K562 (cell line): ENCODE results near the gene LGR6. TPM values are rescaled to one million over a fixed set of nuclear protein-coding genes. Genes with fewer than 3 reads are reported as not detected.

Experiments
- ATAC-seq: fragments of 200-7000 bp; cut with Tn5 transposase; 3 replicates; pipeline ENCODE4 v1.9.1; 2020; ENCODE audit warnings: moderate library complexity
- BruUV-seq: library from RNA; stranded (reverse); fragments of 400-500 nt; replicated peaks from 2 replicates; lab custom pipeline; 2021; lab: Mats Ljungman, UMichigan
- CTCF ChIA-PET: fragments of 300-600 bp; formaldehyde crosslinking; extraction: SDS; loops from one replicate; lab custom pipeline; 2021; ENCODE audit warnings: low intra/inter-chr PET ratio; lab: Yijun Ruan, JAX
- POLR2A ChIA-PET: fragments of 300-600, 350-650 bp; sonication (Branson Sonifier 250); formaldehyde crosslinking; extraction: SDS; loops from one replicate; lab custom pipeline; 2021; ENCODE audit warnings: antibody characterized with exemption, inconsistent platforms; lab: Yijun Ruan, JAX
- DNase-seq, 4 experiments: peaks; one replicate each; pipeline versions ENCODE4 v3.0.0 to v3.0.0-alpha.2; 2011 to 2018; ENCODE audit warnings: low spot score in 3 of 4, mixed read lengths in 3 of 4; ENCODE audit errors: extremely low read depth in 1 of 4
- FAIRE-seq: peaks from 2 replicates; lab custom pipeline; 2011; peaks lifted over from hg19 to GRCh38; lab: Jason Lieb, UNC
- H2AFZ ChIP-seq: 2 replicates; pipeline ENCODE4 v1.6.0; 2011; ENCODE audit warnings: low read depth, low read length, control low read depth, inconsistent platforms
- H3K27ac ChIP-seq: fragments of 200-600 bp; 3 replicates; pipeline ENCODE4 v1.8.0; 2011; ENCODE audit warnings: low read depth, mild to moderate bottlenecking, control low read depth, inconsistent platforms, low read length, moderate library complexity, mixed read lengths; ENCODE audit errors: extremely low read depth
- H3K27me3 ChIP-seq, 2 experiments: fragments of 300-600 bp in 1 of 2; 2 replicates in 1 of 2; 3 replicates in 1 of 2; pipeline versions ENCODE4 v1.6.0 to v1.8.0; 2011; ENCODE audit warnings: inconsistent platforms in 2 of 2, low read length in 2 of 2, mild to moderate bottlenecking in 1 of 2, mixed read lengths in 1 of 2, moderate library complexity in 1 of 2; ENCODE audit not compliant: control insufficient read depth in 2 of 2, insufficient read depth in 2 of 2
- H3K36me3 ChIP-seq: fragments of 300-600 bp; 3 replicates; pipeline ENCODE4 v1.8.0; 2011; ENCODE audit warnings: mild to moderate bottlenecking, low read length, inconsistent platforms; ENCODE audit not compliant: control insufficient read depth, insufficient read depth
- H3K4me1 ChIP-seq, 2 experiments: fragments of 200-600 bp in 1 of 2; replicated peaks in 1 of 2; 2 replicates in 1 of 2; 3 replicates in 1 of 2; pipeline versions ENCODE4 v1.5.1 to v1.8.0; 2011; ENCODE audit warnings: inconsistent platforms in 2 of 2, low read length in 2 of 2, mild to moderate bottlenecking in 1 of 2, mixed read lengths in 1 of 2, moderate library complexity in 1 of 2; ENCODE audit not compliant: control insufficient read depth in 2 of 2, insufficient read depth in 2 of 2
- H3K4me2 ChIP-seq: 2 replicates; pipeline ENCODE4 v1.6.1; 2011; ENCODE audit warnings: low read length, control low read depth, inconsistent platforms, mixed read lengths; ENCODE audit not compliant: insufficient read depth
- H3K4me3 ChIP-seq: fragments of 200-600 bp; sonication (generic), shearing (Covaris generic); 2 replicates; pipeline ENCODE4 v1.5.1; 2016; ENCODE audit warnings: control low read depth, inconsistent platforms
- H3K79me2 ChIP-seq: fragments of 200-600 bp; 3 replicates; pipeline ENCODE4 v1.8.0; 2011; ENCODE audit warnings: low read length, inconsistent platforms; ENCODE audit not compliant: control insufficient read depth, insufficient read depth
- H3K9ac ChIP-seq, 2 experiments: 2 replicates each; pipeline versions ENCODE4 v1.6.0 to v1.6.1; 2011; ENCODE audit warnings: low read depth in 2 of 2, low read length in 2 of 2, control low read depth in 1 of 2, inconsistent platforms in 1 of 2, mild to moderate bottlenecking in 1 of 2, mixed read lengths in 1 of 2; ENCODE audit not compliant: insufficient read depth in 1 of 2
- H3K9me1 ChIP-seq: one replicate; pipeline ENCODE4 v1.6.0; 2011; ENCODE audit warnings: inconsistent platforms, mild to moderate bottlenecking, low read length, moderate library complexity; ENCODE audit not compliant: control insufficient read depth, insufficient read depth
- H3K9me3 ChIP-seq: replicated peaks from 2 replicates; pipeline ENCODE4 v1.5.1; 2011; ENCODE audit warnings: low read depth, low read length, inconsistent platforms; ENCODE audit not compliant: control insufficient read depth, insufficient read depth
- H4K20me1 ChIP-seq: replicated peaks from 2 replicates; pipeline ENCODE4 v1.6.1; 2011; ENCODE audit warnings: low read length, inconsistent platforms, mixed read lengths; ENCODE audit not compliant: control insufficient read depth, insufficient read depth
- CREB1 ChIP-seq, 2 experiments: sonication (generic) in 1 of 2; formaldehyde crosslinking in 1 of 2; IDR thresholded peaks; 2 replicates each; pipeline versions ENCODE4 v1.6.1 to v1.8.0; 2012 to 2022; ENCODE audit warnings: inconsistent platforms in 1 of 2, mild to moderate bottlenecking in 1 of 2, missing genetic modification reagents in 1 of 2, moderate library complexity in 1 of 2
- HNRNPLL ChIP-seq: fragments of 200-400 bp; formaldehyde crosslinking; IDR thresholded peaks from 2 replicates; pipeline ENCODE4 v1.6.1; 2017; ENCODE audit warnings: low read length, low read depth, mild to moderate bottlenecking; ENCODE audit not compliant: poor library complexity, severe bottlenecking
- XRCC5 ChIP-seq: fragments of 200-400 bp; formaldehyde crosslinking; IDR thresholded peaks from 2 replicates; pipeline ENCODE4 v1.6.1; 2017; ENCODE audit warnings: low read depth, mild to moderate bottlenecking, low read length
- ZFX ChIP-seq: sonication (generic); formaldehyde crosslinking; IDR thresholded peaks from 2 replicates; pipeline ENCODE4 v1.8.0; 2022; ENCODE audit warnings: mild to moderate bottlenecking, missing genetic modification reagents, moderate library complexity
- WGBS: fragments of 100-300 bp; shearing (Covaris generic); methylation state at CpG from one replicate; pipeline ENCODE4 v1.1.6; 2016; ENCODE audit warnings: low coverage, mixed read lengths; ENCODE audit not compliant: insufficient coverage; ENCODE audit errors: missing lambda C conversion rate; 5-methylcytosine and 5-hydroxymethylcytosine counted together
- in situ Hi-C: fragments of 300-500 bp; cut with MboI; formaldehyde crosslinking; loops from 4 replicates; pipeline ENCODE4 v1.15.0; 2018; ENCODE audit warnings: inconsistent platforms, mixed read lengths
- intact Hi-C: fragments of 100-400 bp; cut with micrococcal nuclease; formaldehyde crosslinking; loops from 2 replicates; pipeline ENCODE4 v1.14.2; 2022
- polyA plus RNA-seq, 8 experiments: library from polyadenylated mRNA; depleted of rRNA in 4 of 8; stranded (reverse) in 5 of 8; unstranded in 3 of 8; fragments of >200 nt; fragmentation: Nextera tagmentation in 2 of 8; fragmentation: Illumina TruSeq in 1 of 8; extraction: Ambion mirVana in 2 of 8; extraction: Trizol in 1 of 8; gene quantifications; 2 replicates each; pipeline versions ENCODE4 v1.2.1 to v1.2.3, GENCODE V29; 2011 to 2014; ENCODE audit warnings: inconsistent platforms in 1 of 8, missing spikeins in 1 of 8
- total RNA-seq, 7 experiments: library from RNA; depleted of rRNA in 6 of 7; stranded (reverse); fragments of >200 nt in 6 of 7; fragmentation: Illumina TruSeq in 2 of 7; extraction: Trizol in 2 of 7; gene quantifications; 2 replicates each; pipeline versions ENCODE4 v1.2.1 to v1.2.3, GENCODE V29; 2011 to 2021; ENCODE audit warnings: low replicate concordance in 1 of 7
- TF ChIP-seq, protein P1 (sequence below): fragments of 450-650 bp; IDR thresholded peaks from 2 replicates; pipeline ENCODE4 v1.6.1; 2016; ENCODE audit warnings: mild to moderate bottlenecking, moderate library complexity
- TF ChIP-seq, protein P2 (sequence below): fragments of 250-450 bp; sonication (Bioruptor Pico); IDR thresholded peaks from 2 replicates; pipeline ENCODE4 v1.5.1; 2021; ENCODE audit warnings: mild to moderate bottlenecking

Gene LGR6
- total and polyA plus RNA-seq, 9 of the 15 experiments (the other 6 are each of a cell fraction or from before 2014, with no cell fraction given), result 0.01 to 0.54 (median 0.17) TPM; not detected in 1

DNA sequence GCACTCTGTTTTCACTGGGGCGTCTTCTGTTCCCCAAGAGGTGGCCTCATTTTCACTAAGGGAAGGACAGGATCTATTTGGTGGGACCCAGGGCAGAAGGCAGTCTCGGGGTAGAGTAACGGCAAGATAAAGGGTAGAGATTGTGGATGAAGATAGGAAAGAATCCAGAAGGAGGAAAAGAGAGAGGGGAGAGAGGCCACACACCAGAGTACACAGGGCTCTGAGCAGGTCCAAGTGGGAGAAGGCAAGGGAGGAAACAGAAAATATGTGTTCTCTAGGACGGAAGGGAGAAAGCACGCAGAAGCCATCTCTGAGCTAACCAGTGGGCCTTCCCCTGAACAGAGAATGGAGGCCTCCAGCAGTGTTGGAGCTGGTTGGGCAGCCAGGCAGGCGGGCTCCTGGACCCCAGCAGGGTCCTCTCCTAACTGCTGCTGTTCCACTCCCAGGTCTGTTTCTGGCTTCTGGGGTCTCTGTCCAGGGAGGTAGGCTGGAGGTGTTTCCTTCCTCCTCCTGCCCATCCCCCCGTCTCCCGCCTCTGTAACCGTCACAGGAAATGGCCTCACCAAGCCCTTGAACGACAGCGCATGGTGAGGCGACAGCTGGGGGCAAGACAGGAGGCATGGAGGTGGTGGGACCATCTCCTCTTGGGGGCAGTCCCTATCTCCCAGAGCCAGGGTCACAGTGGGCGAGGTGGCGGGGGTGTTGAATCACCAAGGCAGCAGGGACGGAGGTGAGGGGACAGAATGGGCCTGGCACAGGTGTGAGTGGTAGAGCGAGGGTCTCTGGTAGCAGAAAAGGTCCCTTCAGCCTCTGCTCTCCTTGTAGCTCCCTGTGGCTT, 33.8 kb upstream of the LGR6 start:
- ChIA-PET CTCF (no interaction called here), POLR2A (interaction anchor here (0.6 to 3.2 kb wide), 8 partner anchors 10 to 626 kb away, joined by 3 to 19 read pairs (median 4); no protein-coding TSS in a partner anchor)
- peaks cover 78 to 92% of the 10 kb centered on the region in 2 experiments for H3K4me1 ChIP-seq
- H3K36me3 ChIP-seq, result peaks cover 41% of the 10 kb centered on the region
- intact Hi-C loops (loop anchor here (10.0 kb wide), 1 partner anchor 645 kb away; the partner anchor contains the start of gene KDM5B), in situ Hi-C loops (no loop called here)
- no peaks in the 10 kb centered on the region for H3K9me3 ChIP-seq
- DNase-seq (peak; percentile 58 to 89 (median 70)), ATAC-seq (peak; percentile 35), FAIRE-seq (peak; percentile 64)
- H4K20me1 ChIP-seq, result no peaks in the 10 kb centered on the region
- H3K4me2 ChIP-seq, result peak overlapping the region; percentile 90
- 8% methylated on average over 16 of the region's 16 CpGs for WGBS
- H3K27me3 ChIP-seq, result no peaks in the 10 kb centered on the region
- H3K4me3 ChIP-seq, result peak overlapping the region; percentile 57
- H3K9me1 ChIP-seq, result no peaks in the 10 kb centered on the region
- H2AFZ ChIP-seq, result peak overlapping the region; percentile 82
- H3K9ac ChIP-seq, result peak overlapping the region; percentile 89 to 91
- BruUV-seq, result no TSS peak
- peak overlapping the region; percentile 99 for H3K27ac ChIP-seq
- H3K79me2 ChIP-seq, result peaks cover 97% of the 10 kb centered on the region
- peak; percentile 22 for TF ChIP-seq HNRNPLL
- TF ChIP-seq, protein P1, sequence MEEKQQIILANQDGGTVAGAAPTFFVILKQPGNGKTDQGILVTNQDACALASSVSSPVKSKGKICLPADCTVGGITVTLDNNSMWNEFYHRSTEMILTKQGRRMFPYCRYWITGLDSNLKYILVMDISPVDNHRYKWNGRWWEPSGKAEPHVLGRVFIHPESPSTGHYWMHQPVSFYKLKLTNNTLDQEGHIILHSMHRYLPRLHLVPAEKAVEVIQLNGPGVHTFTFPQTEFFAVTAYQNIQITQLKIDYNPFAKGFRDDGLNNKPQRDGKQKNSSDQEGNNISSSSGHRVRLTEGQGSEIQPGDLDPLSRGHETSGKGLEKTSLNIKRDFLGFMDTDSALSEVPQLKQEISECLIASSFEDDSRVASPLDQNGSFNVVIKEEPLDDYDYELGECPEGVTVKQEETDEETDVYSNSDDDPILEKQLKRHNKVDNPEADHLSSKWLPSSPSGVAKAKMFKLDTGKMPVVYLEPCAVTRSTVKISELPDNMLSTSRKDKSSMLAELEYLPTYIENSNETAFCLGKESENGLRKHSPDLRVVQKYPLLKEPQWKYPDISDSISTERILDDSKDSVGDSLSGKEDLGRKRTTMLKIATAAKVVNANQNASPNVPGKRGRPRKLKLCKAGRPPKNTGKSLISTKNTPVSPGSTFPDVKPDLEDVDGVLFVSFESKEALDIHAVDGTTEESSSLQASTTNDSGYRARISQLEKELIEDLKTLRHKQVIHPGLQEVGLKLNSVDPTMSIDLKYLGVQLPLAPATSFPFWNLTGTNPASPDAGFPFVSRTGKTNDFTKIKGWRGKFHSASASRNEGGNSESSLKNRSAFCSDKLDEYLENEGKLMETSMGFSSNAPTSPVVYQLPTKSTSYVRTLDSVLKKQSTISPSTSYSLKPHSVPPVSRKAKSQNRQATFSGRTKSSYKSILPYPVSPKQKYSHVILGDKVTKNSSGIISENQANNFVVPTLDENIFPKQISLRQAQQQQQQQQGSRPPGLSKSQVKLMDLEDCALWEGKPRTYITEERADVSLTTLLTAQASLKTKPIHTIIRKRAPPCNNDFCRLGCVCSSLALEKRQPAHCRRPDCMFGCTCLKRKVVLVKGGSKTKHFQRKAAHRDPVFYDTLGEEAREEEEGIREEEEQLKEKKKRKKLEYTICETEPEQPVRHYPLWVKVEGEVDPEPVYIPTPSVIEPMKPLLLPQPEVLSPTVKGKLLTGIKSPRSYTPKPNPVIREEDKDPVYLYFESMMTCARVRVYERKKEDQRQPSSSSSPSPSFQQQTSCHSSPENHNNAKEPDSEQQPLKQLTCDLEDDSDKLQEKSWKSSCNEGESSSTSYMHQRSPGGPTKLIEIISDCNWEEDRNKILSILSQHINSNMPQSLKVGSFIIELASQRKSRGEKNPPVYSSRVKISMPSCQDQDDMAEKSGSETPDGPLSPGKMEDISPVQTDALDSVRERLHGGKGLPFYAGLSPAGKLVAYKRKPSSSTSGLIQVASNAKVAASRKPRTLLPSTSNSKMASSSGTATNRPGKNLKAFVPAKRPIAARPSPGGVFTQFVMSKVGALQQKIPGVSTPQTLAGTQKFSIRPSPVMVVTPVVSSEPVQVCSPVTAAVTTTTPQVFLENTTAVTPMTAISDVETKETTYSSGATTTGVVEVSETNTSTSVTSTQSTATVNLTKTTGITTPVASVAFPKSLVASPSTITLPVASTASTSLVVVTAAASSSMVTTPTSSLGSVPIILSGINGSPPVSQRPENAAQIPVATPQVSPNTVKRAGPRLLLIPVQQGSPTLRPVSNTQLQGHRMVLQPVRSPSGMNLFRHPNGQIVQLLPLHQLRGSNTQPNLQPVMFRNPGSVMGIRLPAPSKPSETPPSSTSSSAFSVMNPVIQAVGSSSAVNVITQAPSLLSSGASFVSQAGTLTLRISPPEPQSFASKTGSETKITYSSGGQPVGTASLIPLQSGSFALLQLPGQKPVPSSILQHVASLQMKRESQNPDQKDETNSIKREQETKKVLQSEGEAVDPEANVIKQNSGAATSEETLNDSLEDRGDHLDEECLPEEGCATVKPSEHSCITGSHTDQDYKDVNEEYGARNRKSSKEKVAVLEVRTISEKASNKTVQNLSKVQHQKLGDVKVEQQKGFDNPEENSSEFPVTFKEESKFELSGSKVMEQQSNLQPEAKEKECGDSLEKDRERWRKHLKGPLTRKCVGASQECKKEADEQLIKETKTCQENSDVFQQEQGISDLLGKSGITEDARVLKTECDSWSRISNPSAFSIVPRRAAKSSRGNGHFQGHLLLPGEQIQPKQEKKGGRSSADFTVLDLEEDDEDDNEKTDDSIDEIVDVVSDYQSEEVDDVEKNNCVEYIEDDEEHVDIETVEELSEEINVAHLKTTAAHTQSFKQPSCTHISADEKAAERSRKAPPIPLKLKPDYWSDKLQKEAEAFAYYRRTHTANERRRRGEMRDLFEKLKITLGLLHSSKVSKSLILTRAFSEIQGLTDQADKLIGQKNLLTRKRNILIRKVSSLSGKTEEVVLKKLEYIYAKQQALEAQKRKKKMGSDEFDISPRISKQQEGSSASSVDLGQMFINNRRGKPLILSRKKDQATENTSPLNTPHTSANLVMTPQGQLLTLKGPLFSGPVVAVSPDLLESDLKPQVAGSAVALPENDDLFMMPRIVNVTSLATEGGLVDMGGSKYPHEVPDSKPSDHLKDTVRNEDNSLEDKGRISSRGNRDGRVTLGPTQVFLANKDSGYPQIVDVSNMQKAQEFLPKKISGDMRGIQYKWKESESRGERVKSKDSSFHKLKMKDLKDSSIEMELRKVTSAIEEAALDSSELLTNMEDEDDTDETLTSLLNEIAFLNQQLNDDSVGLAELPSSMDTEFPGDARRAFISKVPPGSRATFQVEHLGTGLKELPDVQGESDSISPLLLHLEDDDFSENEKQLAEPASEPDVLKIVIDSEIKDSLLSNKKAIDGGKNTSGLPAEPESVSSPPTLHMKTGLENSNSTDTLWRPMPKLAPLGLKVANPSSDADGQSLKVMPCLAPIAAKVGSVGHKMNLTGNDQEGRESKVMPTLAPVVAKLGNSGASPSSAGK, result peak; percentile 75
- no peak; the same call in 1 of the 2 replicates for TF ChIP-seq XRCC5
- TF ChIP-seq, protein P2, sequence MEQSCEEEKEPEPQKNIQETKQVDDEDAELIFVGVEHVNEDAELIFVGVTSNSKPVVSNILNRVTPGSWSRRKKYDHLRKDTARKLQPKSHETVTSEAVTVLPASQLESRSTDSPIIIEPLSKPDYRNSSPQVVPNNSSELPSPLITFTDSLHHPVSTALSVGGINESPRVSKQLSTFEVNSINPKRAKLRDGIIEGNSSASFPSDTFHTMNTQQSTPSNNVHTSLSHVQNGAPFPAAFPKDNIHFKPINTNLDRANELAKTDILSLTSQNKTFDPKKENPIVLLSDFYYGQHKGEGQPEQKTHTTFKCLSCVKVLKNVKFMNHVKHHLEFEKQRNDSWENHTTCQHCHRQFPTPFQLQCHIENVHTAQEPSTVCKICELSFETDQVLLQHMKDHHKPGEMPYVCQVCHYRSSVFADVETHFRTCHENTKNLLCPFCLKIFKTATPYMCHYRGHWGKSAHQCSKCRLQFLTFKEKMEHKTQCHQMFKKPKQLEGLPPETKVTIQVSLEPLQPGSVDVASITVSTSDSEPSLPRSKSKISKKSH (CRISPR knock-in tag), result no peak
- peak; percentile 78 for TF ChIP-seq CREB1 (IDR thresholded peaks at IDR 0.05)
- peak; percentile 75 for TF ChIP-seq CREB1 (CRISPR knock-in tag; IDR thresholded peaks at IDR 0.05)
- TF ChIP-seq ZFX, result no peak
